ENCODE data around the gene COX7A2L.
A peak's percentile ranks its signal among the peaks of the same experiment; 100 is the strongest.
"Not testable (repeated sequence)": the region's sequence is repeated elsewhere in the genome, so short reads cannot be mapped to it uniquely, and the experiment has no call there.

The COX7A2L gene

GRCh38 chr2:42339191-42339912 lies 21.7 kb downstream of the COX7A2L start:
- DNase-seq (ENCODE audit: low spot score), result no peak

- no peak for DNase-seq (ENCODE audit: low spot score)
These were observed 22.3 kb downstream of the COX7A2L start for GRCh38 chr2:42338567-42339190.

- DNase-seq (ENCODE audit: low spot score), result no peak
These were observed 23.0 kb downstream of the COX7A2L start for GRCh38 chr2:42337846-42338566.

GRCh38 chr2:42337356-42337820 lies 23.6 kb downstream of the COX7A2L start:
- no peak for DNase-seq (ENCODE audit: low spot score)

- DNase-seq (ENCODE audit: low spot score), result no peak
These were observed 24.6 kb downstream of the COX7A2L start for GRCh38 chr2:42336361-42336965.

- DNase-seq (ENCODE audit: low spot score), result no peak
These were observed 25.4 kb downstream of the COX7A2L start for GRCh38 chr2:42335514-42336104.

- DNase-seq (ENCODE audit: low spot score), result not testable (repeated sequence)
These were observed 26.2 kb downstream of the COX7A2L start for GRCh38 chr2:42334865-42335264.

- DNase-seq (ENCODE audit: low spot score), result no peak
These were observed 26.8 kb downstream of the COX7A2L start for GRCh38 chr2:42334220-42334619.

GRCh38 chr2:42333579-42333978 lies 27.4 kb downstream of the COX7A2L start:
- no peak for DNase-seq (ENCODE audit: low spot score)

GRCh38 chr2:42332575-42332974 lies 28.4 kb downstream of the COX7A2L start:
- DNase-seq (ENCODE audit: low spot score), result no peak

GRCh38 chr2:42331569-42332284 lies 29.3 kb downstream of the COX7A2L start:
- no peak for DNase-seq (ENCODE audit: low spot score)

- DNase-seq (ENCODE audit: low spot score), result no peak
These were observed 31.3 kb downstream of the COX7A2L start for GRCh38 chr2:42329736-42330135.

- no peak for DNase-seq (ENCODE audit: low spot score)
These were observed 32.1 kb downstream of the COX7A2L start for GRCh38 chr2:42328923-42329322.

GRCh38 chr2:42328148-42328833 lies 32.7 kb downstream of the COX7A2L start:
- DNase-seq (ENCODE audit: low spot score), result peak; percentile 37

- DNase-seq (ENCODE audit: low spot score), result no peak
These were observed 33.9 kb downstream of the COX7A2L start for GRCh38 chr2:42327125-42327524.

- no peak for DNase-seq (ENCODE audit: low spot score)
These were observed 35.4 kb downstream of the COX7A2L start for GRCh38 chr2:42325609-42326008.

- no peak for DNase-seq (ENCODE audit: low spot score)
These were observed 36.1 kb downstream of the COX7A2L start for GRCh38 chr2:42324949-42325348.

GRCh38 chr2:42324244-42324643 lies 36.8 kb downstream of the COX7A2L start:
- DNase-seq (ENCODE audit: low spot score), result no peak

GRCh38 chr2:42321452-42322064 lies 39.5 kb downstream of the COX7A2L start:
- no peak for DNase-seq (ENCODE audit: low spot score)

- no peak for DNase-seq (ENCODE audit: low spot score)
These were observed 41.8 kb downstream of the COX7A2L start for GRCh38 chr2:42319265-42319664.
